GM21515 (cell line): ENCODE measurements around the gene ELF4.

ENCODE experiments used
- ATAC-seq: cut with Tn5 transposase; IDR thresholded peaks from one replicate; pipeline ENCODE4 v1.9.1; 2021; ENCODE audit not compliant: unreplicated experiment

Gene ELF4

GRCh38 chrX:130053236-130053635, 57.1 kb downstream of the ELF4 start:
- ATAC-seq, result no peak

GRCh38 chrX:130051176-130051845, 59.0 kb downstream of the ELF4 start:
- ATAC-seq, result no peak

- no peak for ATAC-seq
These were observed 60.5 kb downstream of the ELF4 start for GRCh38 chrX:130049821-130050220.

- ATAC-seq, result no peak
These were observed 61.5 kb downstream of the ELF4 start for GRCh38 chrX:130048686-130049222.

GRCh38 chrX:130047416-130047815, 62.9 kb downstream of the ELF4 start:
- ATAC-seq, result no peak

- no peak for ATAC-seq
These were observed 70.5 kb downstream of the ELF4 start for GRCh38 chrX:130039847-130040246.

- ATAC-seq, result no peak
These were observed 76.1 kb downstream of the ELF4 start for GRCh38 chrX:130034178-130034577.

- no peak for ATAC-seq
These were observed 77.7 kb downstream of the ELF4 start for GRCh38 chrX:130032552-130032951.

GRCh38 chrX:130030826-130031225, 79.5 kb downstream of the ELF4 start:
- ATAC-seq, result no peak

GRCh38 chrX:130028196-130028595, 82.1 kb downstream of the ELF4 start:
- no peak for ATAC-seq

- ATAC-seq, result no peak
These were observed 82.7 kb downstream of the ELF4 start for GRCh38 chrX:130027569-130027968.

- no peak for ATAC-seq
These were observed 85.0 kb downstream of the ELF4 start for GRCh38 chrX:130025256-130025655.

GRCh38 chrX:130024127-130024526, 86.2 kb downstream of the ELF4 start:
- ATAC-seq, result peak; percentile 100

GRCh38 chrX:130020661-130021324, 89.5 kb downstream of the ELF4 start:
- ATAC-seq, result no peak

GRCh38 chrX:130018143-130018542, 92.2 kb downstream of the ELF4 start:
- no peak for ATAC-seq

- ATAC-seq, result no peak
These were observed 95.1 kb downstream of the ELF4 start for GRCh38 chrX:130015181-130015580.
